Tibial artery (tissue), 4 donors: ENCODE data around the gene SP110.

Experiments used
- DNase-seq, 2 donors: peaks; one replicate each; pipeline ENCODE4 v3.0.0-alpha.2; 2019
- H3K27ac ChIP-seq, 2 donors: fragments of 200-600 bp; sonication (generic) in 1 of 2; 1 replicate in 1 of 2; 2 replicates in 1 of 2; pipeline ENCODE4 v1.5.1; 2018 to 2019; ENCODE audit warnings: mild to moderate bottlenecking in 1 of 2
- H3K27me3 ChIP-seq, 2 donors: fragments of 200-600 bp; sonication (generic) in 1 of 2; one replicate each; pipeline versions ENCODE4 v1.5.1 to v1.6.0; 2016 to 2019
- H3K36me3 ChIP-seq, 3 donors: fragments of 200-600 bp; sonication (generic) in 2 of 3; one replicate each; pipeline ENCODE4 v1.5.1; 2016 to 2019; ENCODE audit warnings: mild to moderate bottlenecking in 2 of 3
- H3K4me1 ChIP-seq, 4 donors: fragments of 200-600 bp; sonication (generic) in 2 of 4; 1 replicate in 3 of 4; 2 replicates in 1 of 4; pipeline ENCODE4 v1.5.1; 2016 to 2019
- H3K4me3 ChIP-seq, 2 donors: fragments of 200-600 bp; sonication (generic) in 1 of 2; 1 replicate in 1 of 2; 2 replicates in 1 of 2; pipeline ENCODE4 v1.5.1; 2018 to 2019; ENCODE audit warnings: mild to moderate bottlenecking in 2 of 2
- H3K9me3 ChIP-seq, 3 donors: fragments of 200-600 bp; sonication (generic) in 1 of 3; one replicate each; pipeline ENCODE4 v1.5.1; 2016 to 2019
- CTCF ChIP-seq, 2 experiments: fragments of 200-600 bp in 1 of 2; fragments of 450-650 bp in 1 of 2; IDR thresholded peaks; one replicate each; pipeline ENCODE4 v1.5.1; 2017 to 2019; ENCODE audit warnings: antibody characterized with exemption in 2 of 2, mild to moderate bottlenecking in 1 of 2, moderate library complexity in 1 of 2
- intact Hi-C: fragments of 100-400 bp; cut with DNase I; formaldehyde crosslinking; loops from one replicate; pipeline ENCODE4 v1.15.0; 2023; ENCODE audit warnings: low total_unique reads

SP110 gene

GRCh38 chr2:230230496-230231200 is 10.9 kb upstream of the SP110 start:
- no peaks in the 10 kb centered on the region for H3K4me1 ChIP-seq
- no peak for TF ChIP-seq CTCF (IDR thresholded peaks at IDR 0.05)
- intact Hi-C loops = no loop called here
- no peak overlapping the region for H3K4me3 ChIP-seq
- H3K27me3 ChIP-seq = no peaks in the 10 kb centered on the region
- H3K9me3 ChIP-seq = peaks cover 0 to 9% (median 7%) of the 10 kb centered on the region in 3 donors
- no peak overlapping the region for H3K27ac ChIP-seq
- H3K36me3 ChIP-seq = no peaks in the 10 kb centered on the region
- DNase-seq = no peak

- TF ChIP-seq CTCF (IDR thresholded peaks at IDR 0.05) = no peak
- no peak overlapping the region for H3K27ac ChIP-seq
- no peaks in the 10 kb centered on the region for H3K4me1 ChIP-seq
- no peak overlapping the region for H3K4me3 ChIP-seq
- no peak for DNase-seq
- H3K27me3 ChIP-seq = no peaks in the 10 kb centered on the region
- H3K9me3 ChIP-seq = peaks cover 0 to 9% (median 7%) of the 10 kb centered on the region in 3 donors
- no peaks in the 10 kb centered on the region for H3K36me3 ChIP-seq
- intact Hi-C loops = no loop called here
Observed at GRCh38 chr2:230230087-230230486, 10.3 kb upstream of the SP110 start.

- Histone ChIP-seq H3K36me3 (no peaks in the 10 kb centered on the region), H3K27ac (no peak overlapping the region), H3K4me1 (no peaks in the 10 kb centered on the region), H3K4me3 (no peak overlapping the region), H3K27me3 (no peaks in the 10 kb centered on the region), H3K9me3 (peaks cover 0 to 9% (median 7%) of the 10 kb centered on the region in 3 donors)
- DNase-seq = no peak
- TF ChIP-seq CTCF (IDR thresholded peaks at IDR 0.05) = no peak
- intact Hi-C loops = no loop called here
Observed at GRCh38 chr2:230227216-230227615, 7.4 kb upstream of the SP110 start.

- Histone ChIP-seq H3K27ac (no peak overlapping the region), H3K27me3 (no peaks in the 10 kb centered on the region), H3K36me3 (no peaks in the 10 kb centered on the region), H3K4me1 (no peaks in the 10 kb centered on the region), H3K4me3 (no peak overlapping the region), H3K9me3 (peaks cover 0 to 7% (median under 1%) of the 10 kb centered on the region in 3 donors)
- no peak for TF ChIP-seq CTCF (IDR thresholded peaks at IDR 0.05)
- intact Hi-C loops = no loop called here
- no peak for DNase-seq
Observed at GRCh38 chr2:230226051-230226551, 6.3 kb upstream of the SP110 start.

DNA sequence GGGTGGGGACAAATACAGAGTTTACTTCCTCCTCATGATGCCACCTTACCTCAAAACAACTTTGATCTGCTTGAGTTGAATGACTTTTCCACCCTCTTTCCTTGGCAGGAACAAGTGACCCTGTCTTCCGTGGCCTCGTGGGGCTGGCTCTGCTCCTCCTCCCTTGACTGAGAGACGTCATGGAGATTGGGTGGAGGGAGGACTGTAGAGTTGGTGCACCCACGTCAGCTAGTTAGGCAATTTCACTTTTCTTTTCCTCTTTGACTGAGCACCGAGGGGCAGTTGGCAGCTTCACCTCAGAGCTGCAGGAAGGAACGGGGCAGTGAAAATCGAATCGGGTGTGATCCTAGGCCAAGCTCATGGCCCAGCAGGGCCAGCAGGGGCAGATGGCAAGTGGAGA is 5.7 kb upstream of the SP110 start, which contains the start of gene SP140:
SP140 (plus strand) TSS at position 251 of the 400 bp plus-strand sequence; CDS start at position 360, 109 bp downstream.
- no peaks in the 10 kb centered on the region for H3K36me3 ChIP-seq
- no peak within 1 kb of the TSS for H3K27ac ChIP-seq
- no peaks in the 10 kb centered on the region for H3K27me3 ChIP-seq
- intact Hi-C loops = no loop called here
- DNase-seq = peak in 1 of 2 donors; percentile 39
- H3K9me3 ChIP-seq = peaks cover 0 to 6% (median 0%) of the 10 kb centered on the region in 3 donors
- TF ChIP-seq CTCF (IDR thresholded peaks at IDR 0.05) = no peak
- H3K4me1 ChIP-seq = peaks cover 0 to 4% (median 2%) of the 10 kb centered on the region in 4 donors
- H3K4me3 ChIP-seq = no peak within 1 kb of the TSS
